GM19035 (cell line): ENCODE data around the gene MPPED1.

Experiments used
- ATAC-seq: cut with Tn5 transposase; IDR thresholded peaks from one replicate; pipeline ENCODE4 v1.9.1; 2021; ENCODE audit not compliant: unreplicated experiment

MPPED1 gene

GRCh38 chr22:43411869-43412807 lies at the start of gene MPPED1:
Gene MPPED1 (plus strand): TSS chr22:43412014. CDS start chr22:43424986, 12,972 bp downstream.
- no peak for ATAC-seq

- ATAC-seq: no peak
Observed at GRCh38 chr22:43363315-43364168, 48.3 kb upstream of the MPPED1 start.

GRCh38 chr22:43364169-43364435 lies 47.7 kb upstream of the MPPED1 start:
- no peak for ATAC-seq

GRCh38 chr22:43365715-43366440 lies 45.9 kb upstream of the MPPED1 start:
- ATAC-seq: no peak

- no peak for ATAC-seq
Observed at GRCh38 chr22:43370036-43370435, 41.8 kb upstream of the MPPED1 start.

- no peak for ATAC-seq
Observed at GRCh38 chr22:43375951-43376455, 35.8 kb upstream of the MPPED1 start.

- peak; percentile 61 for ATAC-seq
Observed at GRCh38 chr22:43376765-43377547, 34.9 kb upstream of the MPPED1 start.

- no peak for ATAC-seq
Observed at GRCh38 chr22:43377548-43377895, 34.3 kb upstream of the MPPED1 start.

- peak; percentile 66 for ATAC-seq
Observed at GRCh38 chr22:43377896-43378704, 33.7 kb upstream of the MPPED1 start.

GRCh38 chr22:43381693-43382092 lies 30.1 kb upstream of the MPPED1 start:
- no peak for ATAC-seq

- ATAC-seq: no peak
Observed at GRCh38 chr22:43384863-43385262, 27.0 kb upstream of the MPPED1 start.

- ATAC-seq: no peak
Observed at GRCh38 chr22:43385770-43386641, 25.8 kb upstream of the MPPED1 start.

GRCh38 chr22:43387815-43388214 lies 24.0 kb upstream of the MPPED1 start:
- no peak for ATAC-seq

GRCh38 chr22:43388420-43388851 lies 23.4 kb upstream of the MPPED1 start:
- ATAC-seq: no peak

- no peak for ATAC-seq
Observed at GRCh38 chr22:43389227-43389836, 22.5 kb upstream of the MPPED1 start.

GRCh38 chr22:43390166-43390565 lies 21.6 kb upstream of the MPPED1 start:
- no peak for ATAC-seq

GRCh38 chr22:43390872-43391271 lies 20.9 kb upstream of the MPPED1 start:
- no peak for ATAC-seq

- ATAC-seq: no peak
Observed at GRCh38 chr22:43391306-43391705, 20.5 kb upstream of the MPPED1 start.
